ENCODE data around the gene HOXA9.

GRCh38 chr7:27144781-27145164, 20.6 kb downstream of the HOXA9 start:
- TF ChIP-seq PATZ1 (CRISPR knock-in tag; IDR thresholded peaks at IDR 0.05; ENCODE audit: borderline replicate concordance) = no peak
- TF ChIP-seq ZFP30 (CRISPR knock-in tag; IDR thresholded peaks at IDR 0.05) = no peak
- TF ChIP-seq CREB5 (CRISPR knock-in tag; IDR thresholded peaks at IDR 0.05; ENCODE audit: low read depth) = no peak
- no peak for TF ChIP-seq POU6F1 (CRISPR knock-in tag; IDR thresholded peaks at IDR 0.05; ENCODE audit: borderline replicate concordance, low read depth)
- no peak for TF ChIP-seq ESRRG (CRISPR knock-in tag; IDR thresholded peaks at IDR 0.05)
- TF ChIP-seq BACH2 (CRISPR knock-in tag; IDR thresholded peaks at IDR 0.05; ENCODE audit: borderline replicate concordance) = no peak
- TF ChIP-seq GLIS3 (CRISPR knock-in tag; IDR thresholded peaks at IDR 0.05) = no peak
- TF ChIP-seq TCF4 (CRISPR knock-in tag; IDR thresholded peaks at IDR 0.05; ENCODE audit: borderline replicate concordance) = no peak
- TF ChIP-seq SNAI2 (CRISPR knock-in tag; IDR thresholded peaks at IDR 0.05) = no peak
- TF ChIP-seq PPARA (CRISPR knock-in tag; IDR thresholded peaks at IDR 0.05; ENCODE audit: borderline replicate concordance) = no peak
- TF ChIP-seq RARB (CRISPR knock-in tag; IDR thresholded peaks at IDR 0.05) = no peak
- no peak for TF ChIP-seq ZFP3 (CRISPR knock-in tag; IDR thresholded peaks at IDR 0.05)
- TF ChIP-seq ISL1 (CRISPR knock-in tag; IDR thresholded peaks at IDR 0.05) = no peak
